Osteoblast (primary cell): ENCODE data around the gene SOX15. TPM values are rescaled to one million over a fixed set of nuclear protein-coding genes. Genes with fewer than 3 reads are reported as not detected.

Experiments used
- DNase-seq: peaks from one replicate; pipeline ENCODE4 v3.0.0; 2011; ENCODE audit warnings: low spot score, mixed read lengths; ENCODE audit not compliant: insufficient read length; ENCODE audit errors: missing footprints
- H2AFZ ChIP-seq: 2 replicates; pipeline ENCODE4 v1.6.0; 2011; ENCODE audit warnings: mild to moderate bottlenecking, low read length
- H3K27ac ChIP-seq: 2 replicates; pipeline ENCODE4 v1.5.1; 2011; ENCODE audit warnings: mild to moderate bottlenecking, low read depth, low read length, moderate library complexity
- H3K27me3 ChIP-seq: 2 replicates; pipeline ENCODE4 v1.6.0; 2012; ENCODE audit warnings: mild to moderate bottlenecking, control low read depth, inconsistent platforms, low read length, moderate library complexity; ENCODE audit not compliant: insufficient read depth
- H3K36me3 ChIP-seq: 2 replicates; pipeline ENCODE4 v1.5.1; 2011; ENCODE audit warnings: mild to moderate bottlenecking, low read length, control low read depth, moderate library complexity; ENCODE audit not compliant: insufficient read depth
- H3K4me1 ChIP-seq: 2 replicates; pipeline ENCODE4 v1.5.1; 2011; ENCODE audit warnings: mild to moderate bottlenecking, low read length, control low read depth, moderate library complexity; ENCODE audit not compliant: insufficient read depth
- H3K4me2 ChIP-seq: 2 replicates; pipeline ENCODE4 v1.6.0; 2011; ENCODE audit warnings: mild to moderate bottlenecking, low read length; ENCODE audit not compliant: insufficient read depth
- H3K4me3 ChIP-seq: fragments of 200-600 bp; sonication (generic); 3 replicates; pipeline ENCODE4 v1.5.1; 2012; ENCODE audit warnings: mild to moderate bottlenecking, low read length, inconsistent platforms; ENCODE audit not compliant: insufficient read depth
- H3K79me2 ChIP-seq: 2 replicates; pipeline ENCODE4 v1.6.0; 2012; ENCODE audit warnings: mild to moderate bottlenecking, low read length, control low read depth, inconsistent platforms; ENCODE audit not compliant: insufficient read depth
- H3K9me3 ChIP-seq: 2 replicates; pipeline ENCODE4 v1.5.1; 2011; ENCODE audit warnings: low read depth, low read length, control low read depth
- H4K20me1 ChIP-seq: 2 replicates; pipeline ENCODE4 v1.6.0; 2012; ENCODE audit warnings: mild to moderate bottlenecking, low read length, control low read depth; ENCODE audit not compliant: insufficient read depth
- CTCF ChIP-seq: IDR thresholded peaks from 2 replicates; pipeline ENCODE4 v1.5.1; 2011; ENCODE audit warnings: mild to moderate bottlenecking, low read depth, low read length, moderate library complexity; ENCODE audit errors: extremely low read depth
- total RNA-seq: library from RNA; depleted of rRNA; stranded (reverse); fragments of >200 nt; gene quantifications from 2 replicates; pipeline ENCODE4 v1.2.3, GENCODE V29; 2012

Gene SOX15
- total RNA-seq, 1 donor = 0.72 TPM

GRCh38 chr17:7580604-7581575, 9.0 kb downstream of the SOX15 start:
- TF ChIP-seq CTCF = no peak

DNA sequence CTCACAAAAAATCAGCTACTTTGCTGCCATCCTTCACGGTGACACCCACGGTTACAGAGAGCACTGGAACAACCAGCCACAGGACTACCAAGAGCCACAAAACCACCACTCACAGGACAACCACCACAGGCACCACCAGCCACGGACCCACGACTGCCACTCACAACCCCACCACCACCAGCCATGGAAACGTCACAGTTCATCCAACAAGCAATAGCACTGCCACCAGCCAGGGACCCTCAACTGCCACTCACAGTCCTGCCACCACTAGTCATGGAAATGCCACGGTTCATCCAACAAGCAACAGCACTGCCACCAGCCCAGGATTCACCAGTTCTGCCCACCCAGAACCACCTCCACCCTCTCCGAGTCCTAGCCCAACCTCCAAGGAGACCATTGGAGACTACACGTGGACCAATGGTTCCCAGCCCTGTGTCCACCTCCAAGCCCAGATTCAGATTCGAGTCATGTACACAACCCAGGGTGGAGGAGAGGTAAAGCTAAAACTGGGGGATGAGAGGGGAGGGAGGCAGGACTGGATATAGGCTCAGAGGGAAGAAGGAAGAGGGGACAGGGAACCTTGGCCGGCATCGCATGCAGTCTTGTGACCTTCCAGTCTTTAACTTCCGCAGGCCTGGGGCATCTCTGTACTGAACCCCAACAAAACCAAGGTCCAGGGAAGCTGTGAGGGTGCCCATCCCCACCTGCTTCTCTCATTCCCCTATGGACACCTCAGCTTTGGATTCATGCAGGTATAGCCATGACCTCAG, 9.9 kb downstream of the SOX15 start:
- Histone ChIP-seq H3K4me3 (peak overlapping the region; percentile 61), H4K20me1 (peaks cover 38% of the 10 kb centered on the region), H2AFZ (no peak overlapping the region), H3K9me3 (no peaks in the 10 kb centered on the region), H3K27ac (peak overlapping the region; percentile 71), H3K79me2 (peaks cover 77% of the 10 kb centered on the region), H3K4me1 (peaks cover 59% of the 10 kb centered on the region), H3K4me2 (peak overlapping the region; percentile 74), H3K27me3 (no peaks in the 10 kb centered on the region), H3K36me3 (peaks cover 39% of the 10 kb centered on the region)
- TF ChIP-seq CTCF = no peak
- DNase-seq = no peak

More at GRCh38 chr17:7580604-7581575, 9.0 kb downstream of the SOX15 start:
- peaks cover 29% of the 10 kb centered on the region for H4K20me1 ChIP-seq
- H3K4me3 ChIP-seq = peak overlapping the region; percentile 0
- peak overlapping the region; percentile 71 for H3K27ac ChIP-seq
- H3K27me3 ChIP-seq = no peaks in the 10 kb centered on the region
- peaks cover 35% of the 10 kb centered on the region for H3K36me3 ChIP-seq
- no peaks in the 10 kb centered on the region for H3K9me3 ChIP-seq
- peak overlapping the region; percentile 74 for H3K4me2 ChIP-seq
- DNase-seq = peak; percentile 67
- H3K79me2 ChIP-seq = peaks cover 77% of the 10 kb centered on the region
- H2AFZ ChIP-seq = no peak overlapping the region
- peaks cover 52% of the 10 kb centered on the region for H3K4me1 ChIP-seq

DNA sequence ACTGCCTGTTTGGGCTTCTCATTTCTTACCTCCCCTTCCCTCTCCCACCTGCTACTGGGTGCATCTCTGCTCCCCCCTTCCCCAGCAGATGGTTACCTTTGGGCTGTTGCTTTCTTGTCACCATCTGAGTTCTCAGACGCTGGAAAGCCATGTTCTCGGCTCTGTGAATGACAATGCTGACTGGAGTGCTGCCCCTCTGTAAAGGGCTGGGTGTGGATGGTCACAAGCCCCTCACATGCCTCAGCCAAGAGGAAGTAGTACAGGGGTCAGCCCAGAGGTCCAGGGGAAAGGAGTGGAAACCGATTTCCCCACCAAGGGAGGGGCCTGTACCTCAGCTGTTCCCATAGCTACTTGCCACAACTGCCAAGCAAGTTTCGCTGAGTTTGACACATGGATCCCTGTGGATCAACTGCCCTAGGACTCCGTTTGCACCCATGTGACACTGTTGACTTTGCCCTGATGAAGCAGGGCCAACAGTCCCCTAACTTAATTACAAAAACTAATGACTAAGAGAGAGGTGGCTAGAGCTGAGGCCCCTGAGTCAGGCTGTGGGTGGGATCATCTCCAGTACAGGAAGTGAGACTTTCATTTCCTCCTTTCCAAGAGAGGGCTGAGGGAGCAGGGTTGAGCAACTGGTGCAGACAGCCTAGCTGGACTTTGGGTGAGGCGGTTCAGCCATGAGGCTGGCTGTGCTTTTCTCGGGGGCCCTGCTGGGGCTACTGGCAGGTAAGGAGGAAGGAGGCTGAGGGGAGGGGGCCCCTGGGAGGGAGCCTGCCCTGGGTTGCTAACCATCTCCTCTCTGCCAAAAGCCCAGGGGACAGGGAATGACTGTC, 10.7 kb downstream of the SOX15 start, which contains the start of gene CD68:
CD68 (plus strand) TSS at position 638 of the 833 bp plus-strand sequence; CDS start at position 678, 40 bp downstream.
- DNase-seq = peak; percentile 96
- Histone ChIP-seq H4K20me1 (peaks cover 46% of the 10 kb centered on the region), H3K9me3 (no peaks in the 10 kb centered on the region), H3K4me1 (peaks cover 61% of the 10 kb centered on the region), H3K79me2 (peaks cover 78% of the 10 kb centered on the region), H2AFZ (no peak within 1 kb of the TSS), H3K4me2 (peak within 1 kb of the TSS; percentile 74), H3K27ac (peak within 1 kb of the TSS; percentile 71), H3K36me3 (peaks cover 47% of the 10 kb centered on the region), H3K27me3 (no peaks in the 10 kb centered on the region), H3K4me3 (peak within 1 kb of the TSS; percentile 61)
- TF ChIP-seq CTCF = no peak
